GM06990 (cell line): Measurements from ENCODE around the gene LMOD2.

Experiments used
- DNase-seq: peaks from one replicate; pipeline ENCODE4 v3.0.0-alpha.2; 2011; ENCODE audit not compliant: insufficient read length; ENCODE audit errors: extremely low read depth
- H3K27me3 ChIP-seq: replicated peaks from 2 replicates; pipeline ENCODE4 v1.6.0; 2011; ENCODE audit warnings: low read length; ENCODE audit not compliant: control insufficient read depth, insufficient read depth
- H3K36me3 ChIP-seq: 2 replicates; pipeline ENCODE4 v1.5.1; 2011; ENCODE audit warnings: low read length; ENCODE audit not compliant: control insufficient read depth, insufficient read depth
- H3K4me3 ChIP-seq: replicated peaks from 2 replicates; pipeline ENCODE4 v1.5.1; 2011; ENCODE audit warnings: low read depth, mild to moderate bottlenecking, control low read depth, low read length
- CTCF ChIP-seq: IDR thresholded peaks from 2 replicates; pipeline ENCODE4 v1.5.1; 2011; ENCODE audit warnings: low read length, control low read depth, mild to moderate bottlenecking, inconsistent platforms; ENCODE audit not compliant: insufficient read depth, poor library complexity, severe bottlenecking

Gene LMOD2

GRCh38 chr7:123660514-123661354 is 5.1 kb downstream of the LMOD2 start:
- Histone ChIP-seq H3K4me3 (no peak overlapping the region), H3K27me3 (no peaks in the 10 kb centered on the region), H3K36me3 (no peaks in the 10 kb centered on the region)
- no peak for DNase-seq
- TF ChIP-seq CTCF, result no peak

GRCh38 chr7:123661765-123662164 is 6.1 kb downstream of the LMOD2 start:
- TF ChIP-seq CTCF, result no peak

GRCh38 chr7:123662293-123662692 is 6.6 kb downstream of the LMOD2 start:
- Histone ChIP-seq H3K4me3 (no peak overlapping the region), H3K27me3 (no peaks in the 10 kb centered on the region), H3K36me3 (no peaks in the 10 kb centered on the region)
- no peak for TF ChIP-seq CTCF
- DNase-seq, result no peak

More at GRCh38 chr7:123661765-123662164, 6.1 kb downstream of the LMOD2 start:
- Histone ChIP-seq H3K36me3 (no peaks in the 10 kb centered on the region), H3K4me3 (no peak overlapping the region), H3K27me3 (no peaks in the 10 kb centered on the region)
- no peak for DNase-seq

- Histone ChIP-seq H3K36me3 (no peaks in the 10 kb centered on the region), H3K4me3 (no peak overlapping the region), H3K27me3 (no peaks in the 10 kb centered on the region)
- DNase-seq, result no peak
- TF ChIP-seq CTCF, result no peak
Measured at GRCh38 chr7:123662755-123663154, 7.1 kb downstream of the LMOD2 start.

- Histone ChIP-seq H3K27me3 (no peaks in the 10 kb centered on the region), H3K36me3 (no peaks in the 10 kb centered on the region), H3K4me3 (no peak overlapping the region)
- no peak for DNase-seq
- no peak for TF ChIP-seq CTCF
Measured at GRCh38 chr7:123663200-123663599, 7.5 kb downstream of the LMOD2 start.
